Vagina (tissue), 2 donors: ENCODE results near the gene TAS2R41. TPM values are rescaled to one million over a fixed set of nuclear protein-coding genes. Genes with fewer than 3 reads are reported as not detected.

ENCODE experiments used
- DNase-seq, 2 donors: peaks; one replicate each; pipeline ENCODE4 v3.0.0-alpha.2; 2017; ENCODE audit errors: extremely low spot score in 2 of 2
- H3K27ac ChIP-seq: fragments of 200-600 bp; sonication (generic); one replicate; pipeline ENCODE4 v1.5.1; 2019
- H3K27me3 ChIP-seq: fragments of 200-600 bp; sonication (generic); one replicate; pipeline ENCODE4 v1.5.1; 2019
- H3K36me3 ChIP-seq, 2 donors: fragments of 200-600 bp; sonication (generic); one replicate each; pipeline ENCODE4 v1.5.1; 2017 to 2019
- H3K4me1 ChIP-seq: fragments of 200-600 bp; sonication (generic); one replicate; pipeline ENCODE4 v1.5.1; 2019
- H3K4me3 ChIP-seq, 2 donors: fragments of 200-600 bp; sonication (generic); 1 replicate in 1 of 2; 2 replicates in 1 of 2; pipeline ENCODE4 v1.5.1; 2016 to 2019
- H3K9me3 ChIP-seq: fragments of 200-600 bp; sonication (generic); one replicate; pipeline ENCODE4 v1.5.1; 2019
- CTCF ChIP-seq, 3 experiments: fragments of 450-650 bp in 2 of 3; fragments of 200-600 bp in 1 of 3; sonication (generic) in 1 of 3; IDR thresholded peaks; one replicate each; pipeline ENCODE4 v1.5.1; 2017 to 2019; ENCODE audit warnings: antibody characterized with exemption in 3 of 3, mild to moderate bottlenecking in 2 of 3, moderate library complexity in 2 of 3
- POLR2A ChIP-seq, 2 donors: fragments of 450-650 bp; IDR thresholded peaks; one replicate each; pipeline ENCODE4 v1.6.1; 2017; ENCODE audit warnings: antibody characterized with exemption in 2 of 2, mild to moderate bottlenecking in 2 of 2, moderate library complexity in 2 of 2
- POLR2AphosphoS5 ChIP-seq, 2 donors: sonication (generic); formaldehyde crosslinking; IDR thresholded peaks; one replicate each; pipeline ENCODE4 v1.9.0; 2017; ENCODE audit warnings: antibody characterized with exemption in 2 of 2, mild to moderate bottlenecking in 2 of 2, low read depth in 1 of 2; ENCODE audit not compliant: insufficient read depth in 1 of 2
- intact Hi-C: fragments of 100-400 bp; cut with DNase I; formaldehyde crosslinking; loops from one replicate; pipeline ENCODE4 v1.15.1; 2023
- total RNA-seq: library from RNA; depleted of rRNA; stranded (reverse); fragments of >200 nt; gene quantifications from one replicate; pipeline ENCODE4 v1.2.3, GENCODE V29; 2016

The TAS2R41 gene
- total RNA-seq, 1 donor from 2014 or later = not detected

- Histone ChIP-seq H3K27me3 (no peaks in the 10 kb centered on the region), H3K27ac (no peak overlapping the region), H3K4me1 (peaks cover 29% of the 10 kb centered on the region), H3K36me3 (no peaks in the 10 kb centered on the region), H3K4me3 (no peak overlapping the region), H3K9me3 (no peaks in the 10 kb centered on the region)
- intact Hi-C loops = no loop called here
- TF ChIP-seq CTCF (IDR thresholded peaks at IDR 0.05) (no peak), POLR2A (IDR thresholded peaks at IDR 0.05) (no peak), POLR2AphosphoS5 (IDR thresholded peaks at IDR 0.05; ENCODE audit: insufficient read depth in 1 of 2, low read depth in 1 of 2) (no peak)
- no peak for DNase-seq
Observed at GRCh38 chr7:143455942-143456341, 21.7 kb upstream of the TAS2R41 start.

GRCh38 chr7:143456992-143457793 is 20.5 kb upstream of the TAS2R41 start:
- H3K27me3 ChIP-seq = no peaks in the 10 kb centered on the region
- H3K27ac ChIP-seq = no peak overlapping the region
- no peak for TF ChIP-seq POLR2A (IDR thresholded peaks at IDR 0.05)
- TF ChIP-seq POLR2AphosphoS5 (IDR thresholded peaks at IDR 0.05; ENCODE audit: insufficient read depth in 1 of 2, low read depth in 1 of 2) = no peak
- TF ChIP-seq CTCF (IDR thresholded peaks at IDR 0.05) = no peak
- H3K4me3 ChIP-seq = no peak overlapping the region
- H3K36me3 ChIP-seq = no peaks in the 10 kb centered on the region
- H3K4me1 ChIP-seq = peaks cover 29% of the 10 kb centered on the region
- no peaks in the 10 kb centered on the region for H3K9me3 ChIP-seq
- intact Hi-C loops = no loop called here
- no peak for DNase-seq

- intact Hi-C loops = no loop called here
- Histone ChIP-seq H3K36me3 (no peaks in the 10 kb centered on the region), H3K27me3 (no peaks in the 10 kb centered on the region), H3K4me1 (peaks cover 29% of the 10 kb centered on the region), H3K4me3 (no peak overlapping the region), H3K27ac (no peak overlapping the region), H3K9me3 (no peaks in the 10 kb centered on the region)
- TF ChIP-seq CTCF (IDR thresholded peaks at IDR 0.05) = no peak
- no peak for TF ChIP-seq POLR2A (IDR thresholded peaks at IDR 0.05)
- TF ChIP-seq POLR2AphosphoS5 (IDR thresholded peaks at IDR 0.05; ENCODE audit: insufficient read depth in 1 of 2, low read depth in 1 of 2) = no peak
- no peak for DNase-seq
Observed at GRCh38 chr7:143458263-143458662, 19.4 kb upstream of the TAS2R41 start.

- intact Hi-C loops = no loop called here
- H3K36me3 ChIP-seq = no peaks in the 10 kb centered on the region
- TF ChIP-seq POLR2AphosphoS5 (IDR thresholded peaks at IDR 0.05; ENCODE audit: insufficient read depth in 1 of 2, low read depth in 1 of 2) (no peak), CTCF (IDR thresholded peaks at IDR 0.05) (no peak), POLR2A (IDR thresholded peaks at IDR 0.05) (no peak)
- no peak overlapping the region for H3K27ac ChIP-seq
- no peaks in the 10 kb centered on the region for H3K27me3 ChIP-seq
- DNase-seq = no peak
- no peak overlapping the region for H3K4me3 ChIP-seq
- H3K4me1 ChIP-seq = peaks cover 29% of the 10 kb centered on the region
- no peaks in the 10 kb centered on the region for H3K9me3 ChIP-seq
Observed at GRCh38 chr7:143458681-143459080, 19.0 kb upstream of the TAS2R41 start.

GRCh38 chr7:143459359-143459758 is 18.3 kb upstream of the TAS2R41 start:
- DNase-seq = no peak
- peaks cover 23% of the 10 kb centered on the region for H3K4me1 ChIP-seq
- H3K9me3 ChIP-seq = no peaks in the 10 kb centered on the region
- H3K27me3 ChIP-seq = no peaks in the 10 kb centered on the region
- H3K4me3 ChIP-seq = no peak overlapping the region
- TF ChIP-seq CTCF (IDR thresholded peaks at IDR 0.05) (no peak), POLR2A (IDR thresholded peaks at IDR 0.05) (no peak), POLR2AphosphoS5 (IDR thresholded peaks at IDR 0.05; ENCODE audit: insufficient read depth in 1 of 2, low read depth in 1 of 2) (no peak)
- no peaks in the 10 kb centered on the region for H3K36me3 ChIP-seq
- no peak overlapping the region for H3K27ac ChIP-seq
- intact Hi-C loops = no loop called here
